GM12865 (cell line): ENCODE results near the gene MCU.

Experiments
- DNase-seq: peaks from one replicate; pipeline ENCODE4 v3.0.0; 2010; ENCODE audit warnings: low read depth
- H3K4me3 ChIP-seq: 2 replicates; pipeline ENCODE4 v1.5.1; 2011; ENCODE audit warnings: mild to moderate bottlenecking, low read depth, low read length, control low read depth
- CTCF ChIP-seq: IDR thresholded peaks from 2 replicates; pipeline ENCODE4 v1.5.1; 2011; ENCODE audit warnings: low read length, control low read depth, low read depth, inconsistent platforms; ENCODE audit not compliant: insufficient read depth; ENCODE audit errors: missing control alignments

MCU gene

GRCh38 chr10:72779874-72780273 is 87.9 kb downstream of the MCU start:
- no peak overlapping the region for H3K4me3 ChIP-seq
- no peak for TF ChIP-seq CTCF
- DNase-seq, result no peak

- no peak overlapping the region for H3K4me3 ChIP-seq
- no peak for DNase-seq
These were observed 90.8 kb downstream of the MCU start for GRCh38 chr10:72782649-72783330.

GRCh38 chr10:72783410-72783833 is 91.5 kb downstream of the MCU start:
- DNase-seq, result no peak
- no peak for TF ChIP-seq CTCF
- no peak overlapping the region for H3K4me3 ChIP-seq

More at GRCh38 chr10:72782649-72783330, 90.8 kb downstream of the MCU start:
- TF ChIP-seq CTCF, result no peak

- DNase-seq, result no peak
- H3K4me3 ChIP-seq, result no peak overlapping the region
These were observed 92.8 kb downstream of the MCU start for GRCh38 chr10:72784551-72785351.

GRCh38 chr10:72785409-72785808 is 93.5 kb downstream of the MCU start:
- no peak overlapping the region for H3K4me3 ChIP-seq
- no peak for TF ChIP-seq CTCF
- DNase-seq, result no peak

More at GRCh38 chr10:72784551-72785351, 92.8 kb downstream of the MCU start:
- TF ChIP-seq CTCF, result no peak

- no peak for TF ChIP-seq CTCF
- no peak for DNase-seq
- no peak overlapping the region for H3K4me3 ChIP-seq
These were observed 98.5 kb downstream of the MCU start for GRCh38 chr10:72790216-72790990.
